ENCODE measurements around the gene ZNF516. TPM values are rescaled to one million over a fixed set of nuclear protein-coding genes. Genes with fewer than 3 reads are reported as not detected.

Gene ZNF516
- total RNA-seq, 1 experiment from 2014 or later, result 22.6 TPM

DNA sequence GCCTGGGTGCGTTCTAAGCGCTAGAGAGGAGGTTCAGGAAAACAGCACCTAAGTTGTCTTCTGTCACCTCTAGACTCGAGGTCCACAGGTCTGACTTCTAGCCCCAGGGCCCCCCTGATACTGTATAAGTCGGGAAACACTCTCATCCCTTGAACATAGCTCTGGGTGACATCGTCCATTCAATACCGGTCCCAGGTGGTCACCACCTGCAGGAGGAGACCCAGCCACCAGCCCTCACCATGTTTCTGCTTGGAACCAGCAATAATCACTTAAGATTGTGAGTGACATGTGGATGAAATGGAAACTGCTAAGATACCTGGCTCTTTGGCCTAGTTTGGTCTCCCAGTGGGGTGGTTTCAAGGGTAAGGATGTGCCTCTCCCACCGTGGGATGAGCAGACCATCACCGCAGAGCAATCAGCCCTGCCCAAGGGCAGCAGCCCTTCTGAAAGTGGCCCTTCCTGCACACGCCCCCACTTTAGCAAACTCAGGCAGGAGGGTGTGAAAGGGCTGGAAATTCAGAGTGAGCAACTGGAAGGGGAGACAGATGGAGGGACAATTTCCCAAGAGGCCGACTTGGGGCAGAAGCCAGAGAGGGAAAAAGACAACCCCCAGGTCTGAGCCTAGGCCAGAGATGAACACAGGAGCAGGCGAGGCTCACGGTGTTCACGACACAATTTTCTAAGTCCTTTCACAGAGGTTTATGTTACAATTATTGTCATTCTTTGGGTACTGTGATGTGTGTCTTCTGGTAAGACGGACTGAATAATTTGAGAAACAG is 95.2 kb downstream of the ZNF516 start:
- Histone ChIP-seq H3T11ph (ENCODE audit: low read length) (no peak overlapping the region), H3K4me2 (ENCODE audit: insufficient read depth, insufficient read length, low read length) (no peak overlapping the region), H2BK12ac (ENCODE audit: insufficient read length, low read depth, low read length) (no peak overlapping the region), H3K79me1 (ENCODE audit: insufficient read depth, low read depth, low read length, poor library complexity, severe bottlenecking) (no peaks in the 10 kb centered on the region), H3K56ac (ENCODE audit: insufficient read length, low read depth, low read length) (no peak overlapping the region), H2BK20ac (ENCODE audit: low read depth, low read length, poor library complexity, severe bottlenecking) (no peak overlapping the region), H2BK120ac (ENCODE audit: low read depth, low read length, poor library complexity, severe bottlenecking) (no peak overlapping the region), H3K9ac (ENCODE audit: extremely low read depth, insufficient read length, low read length) (no peak overlapping the region), H3K4me1 (ENCODE audit: insufficient read depth, low read length) (peaks cover 2% of the 10 kb centered on the region), H4K8ac (replicated peaks; ENCODE audit: insufficient read length, low read depth, low read length) (no peak overlapping the region), H2BK5ac (ENCODE audit: insufficient read length, low read length) (no peak overlapping the region), H3K27me3 (ENCODE audit: insufficient read depth, low read length) (no peaks in the 10 kb centered on the region), H2AK5ac (ENCODE audit: insufficient read length, low read length) (no peak overlapping the region), H3K4ac (ENCODE audit: low read depth, low read length) (no peak overlapping the region), H4K5ac (ENCODE audit: insufficient read length, low read depth, low read length) (no peak overlapping the region), H3K79me2 (ENCODE audit: insufficient read depth, low read length) (no peaks in the 10 kb centered on the region), H3K18ac (ENCODE audit: insufficient read length, low read depth, low read length) (no peak overlapping the region), H2BK15ac (ENCODE audit: low read depth, low read length) (no peak overlapping the region), H3K9me3 (ENCODE audit: control insufficient read depth, low read depth, low read length) (no peaks in the 10 kb centered on the region), H4K20me1 (ENCODE audit: control insufficient read depth, insufficient read depth, insufficient read length) (no peaks in the 10 kb centered on the region), H3K14ac (ENCODE audit: insufficient read depth, low read length) (no peak overlapping the region), H3K23ac (ENCODE audit: insufficient read length, low read depth, low read length) (no peak overlapping the region), H4K91ac (ENCODE audit: insufficient read length, low read depth, low read length) (no peak overlapping the region), H2AFZ (ENCODE audit: low read length) (no peak overlapping the region), H3K23me2 (ENCODE audit: insufficient read length, low read depth, low read length, poor library complexity, severe bottlenecking) (no peaks in the 10 kb centered on the region), H3K27ac (ENCODE audit: insufficient read length, low read depth, low read length) (no peak overlapping the region)
- TF ChIP-seq, protein P1, sequence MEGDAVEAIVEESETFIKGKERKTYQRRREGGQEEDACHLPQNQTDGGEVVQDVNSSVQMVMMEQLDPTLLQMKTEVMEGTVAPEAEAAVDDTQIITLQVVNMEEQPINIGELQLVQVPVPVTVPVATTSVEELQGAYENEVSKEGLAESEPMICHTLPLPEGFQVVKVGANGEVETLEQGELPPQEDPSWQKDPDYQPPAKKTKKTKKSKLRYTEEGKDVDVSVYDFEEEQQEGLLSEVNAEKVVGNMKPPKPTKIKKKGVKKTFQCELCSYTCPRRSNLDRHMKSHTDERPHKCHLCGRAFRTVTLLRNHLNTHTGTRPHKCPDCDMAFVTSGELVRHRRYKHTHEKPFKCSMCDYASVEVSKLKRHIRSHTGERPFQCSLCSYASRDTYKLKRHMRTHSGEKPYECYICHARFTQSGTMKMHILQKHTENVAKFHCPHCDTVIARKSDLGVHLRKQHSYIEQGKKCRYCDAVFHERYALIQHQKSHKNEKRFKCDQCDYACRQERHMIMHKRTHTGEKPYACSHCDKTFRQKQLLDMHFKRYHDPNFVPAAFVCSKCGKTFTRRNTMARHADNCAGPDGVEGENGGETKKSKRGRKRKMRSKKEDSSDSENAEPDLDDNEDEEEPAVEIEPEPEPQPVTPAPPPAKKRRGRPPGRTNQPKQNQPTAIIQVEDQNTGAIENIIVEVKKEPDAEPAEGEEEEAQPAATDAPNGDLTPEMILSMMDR (conservative IDR thresholded peaks at IDR 0.05), result no peak
- Mint-ChIP-seq H3K9me3 (no peaks in the 10 kb centered on the region), H3K4me1 (peaks cover 10 to 13% of the 10 kb centered on the region in 2 experiments), H3K27me3 (ENCODE audit: low read depth) (no peaks in the 10 kb centered on the region), H3K27ac (peak overlapping the region in 1 of 3 experiments; percentile 32; a peak in 1 of 7 replicates), H3K36me3 (ENCODE audit: insufficient read depth in 1 of 3, low read depth in 3 of 3) (peaks cover 0 to 4% (median 2%) of the 10 kb centered on the region in 3 experiments; a peak in 2 of 7 replicates), H3K4me3 (no peak overlapping the region)
- no peak for DNase-seq
- no CpG with 5 or more reads among the region's 14 CpGs for WGBS (ENCODE audit: extremely low coverage, insufficient read length, low lambda C conversion rate)

Measured in H9 (cell line).